ENCODE data around the gene ATP2C2.

DNA sequence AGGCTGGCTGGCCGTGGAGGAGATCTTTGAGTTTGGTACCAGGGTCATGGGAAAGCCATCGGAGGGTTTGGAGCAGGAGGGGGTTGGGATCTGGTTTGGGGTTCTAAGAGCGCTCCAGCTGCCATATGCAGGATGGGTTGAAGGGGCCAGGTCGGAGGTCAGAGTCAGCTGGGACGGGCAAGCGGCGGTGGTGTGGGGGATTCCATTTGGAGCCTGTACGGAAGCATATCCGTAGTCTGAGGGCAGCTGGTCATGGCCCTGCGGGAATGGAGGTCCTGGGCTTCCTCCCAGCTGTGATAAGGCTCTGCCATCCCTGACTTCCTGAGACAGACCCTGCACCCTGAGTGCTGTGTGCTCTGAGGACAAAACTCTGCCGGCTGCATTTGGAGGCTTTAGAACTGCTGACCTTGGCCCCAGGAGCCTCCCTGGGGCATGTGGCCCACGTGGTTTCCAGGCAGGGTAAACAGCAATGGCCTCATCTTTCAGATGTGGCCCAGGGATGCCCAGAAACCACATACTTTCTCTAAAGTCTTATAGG, 46.5 kb downstream of the ATP2C2 start:
- TF ChIP-seq POLR2A (IDR thresholded peaks at IDR 0.05) (no peak), CTCF (IDR thresholded peaks at IDR 0.05) (no peak), EP300 (IDR thresholded peaks at IDR 0.05) (no peak), POLR2AphosphoS5 (IDR thresholded peaks at IDR 0.05) (no peak)
